HEK293 (cell line): ENCODE results near the gene PCBP3.

Source experiments
- CTCF ChIA-PET: fragments of 350-600 bp; formaldehyde crosslinking; extraction: SDS; loops from one replicate; lab custom pipeline; 2021; ENCODE audit warnings: antibody characterized with exemption; lab: Yijun Ruan, JAX
- POLR2A ChIA-PET: fragments of 300-600 bp; formaldehyde crosslinking; extraction: SDS; loops from one replicate; lab custom pipeline; 2020; ENCODE audit warnings: antibody characterized with exemption, inconsistent platforms; lab: Yijun Ruan, JAX
- H3K27ac ChIP-seq: fragments of 200-500 bp; sonication (Bioruptor generic); 2 replicates; pipeline ENCODE4 v1.5.1; 2014; ENCODE audit warnings: low read depth, low read length, control low read depth, inconsistent platforms; ENCODE audit errors: extremely low read depth
- H3K36me3 ChIP-seq, 2 experiments: fragments of 200-500 bp in 1 of 2; sonication (Bioruptor generic) in 1 of 2; 1 replicate in 1 of 2; 2 replicates in 1 of 2; pipeline ENCODE4 v1.5.1; 2014 to 2017; ENCODE audit warnings: inconsistent platforms in 2 of 2, low read length in 2 of 2; ENCODE audit not compliant: control insufficient read depth in 2 of 2, insufficient read depth in 1 of 2
- H3K4me1 ChIP-seq: fragments of 200-500 bp; sonication (Bioruptor generic); 2 replicates; pipeline ENCODE4 v1.5.1; 2014; ENCODE audit warnings: mild to moderate bottlenecking, low read length, inconsistent platforms; ENCODE audit not compliant: control insufficient read depth, insufficient read depth
- H3K4me3 ChIP-seq: 2 replicates; pipeline ENCODE4 v1.5.1; 2011; ENCODE audit warnings: low read depth, mild to moderate bottlenecking, control low read depth, low read length, moderate library complexity
- H3K9me3 ChIP-seq: fragments of 200-500 bp; sonication (Bioruptor generic); 2 replicates; pipeline ENCODE4 v1.5.1; 2014; ENCODE audit warnings: low read depth, low read length, inconsistent platforms; ENCODE audit not compliant: control insufficient read depth, insufficient read depth
- GLIS1 ChIP-seq: fragments of 450-650 bp; formaldehyde crosslinking; IDR thresholded peaks from 2 replicates; pipeline ENCODE4 v1.5.1; 2016; ENCODE audit warnings: missing biosample characterization, missing genetic modification characterization
- KLF16 ChIP-seq: fragments of 450-650 bp; formaldehyde crosslinking; IDR thresholded peaks from 2 replicates; pipeline ENCODE4 v1.5.1; 2017; ENCODE audit warnings: missing biosample characterization, missing genetic modification characterization
- PRDM1 ChIP-seq: fragments of 450-650 bp; formaldehyde crosslinking; IDR thresholded peaks from 2 replicates; pipeline ENCODE4; 2016; ENCODE audit warnings: missing biosample characterization, missing genetic modification characterization
- PRDM10 ChIP-seq: fragments of 450-650 bp; formaldehyde crosslinking; IDR thresholded peaks from 2 replicates; pipeline ENCODE4 v1.5.1; 2016; ENCODE audit warnings: missing biosample characterization, missing genetic modification characterization
- ZBTB8A ChIP-seq: fragments of 450-650 bp; formaldehyde crosslinking; IDR thresholded peaks from 2 replicates; pipeline ENCODE4 v1.5.1; 2016; ENCODE audit warnings: missing biosample characterization, missing genetic modification characterization
- ZFHX2 ChIP-seq: fragments of 450-650 bp; formaldehyde crosslinking; conservative IDR thresholded peaks from 2 replicates; pipeline ENCODE4 v1.5.1; 2016; ENCODE audit warnings: missing biosample characterization, missing genetic modification characterization
- ZIC2 ChIP-seq: fragments of 450-650 bp; formaldehyde crosslinking; IDR thresholded peaks from 2 replicates; pipeline ENCODE4 v1.5.1; 2016; ENCODE audit warnings: missing biosample characterization, missing genetic modification characterization
- ZNF16 ChIP-seq: fragments of 450-650 bp; formaldehyde crosslinking; IDR thresholded peaks from 2 replicates; pipeline ENCODE4 v1.5.1; 2016; ENCODE audit warnings: low read depth, missing biosample characterization, missing genetic modification characterization
- ZNF174 ChIP-seq: fragments of 450-650 bp; formaldehyde crosslinking; IDR thresholded peaks from 2 replicates; pipeline ENCODE4 v1.5.0; 2017; ENCODE audit warnings: missing biosample characterization, mild to moderate bottlenecking, missing genetic modification characterization
- ZNF391 ChIP-seq: fragments of 450-650 bp; formaldehyde crosslinking; IDR thresholded peaks from 2 replicates; pipeline ENCODE4 v1.5.1; 2016; ENCODE audit warnings: low read depth, missing biosample characterization, missing genetic modification characterization, borderline replicate concordance
- ZNF473 ChIP-seq: fragments of 450-650 bp; formaldehyde crosslinking; IDR thresholded peaks from 2 replicates; pipeline ENCODE4 v1.5.1; 2017; ENCODE audit warnings: missing biosample characterization, missing genetic modification characterization
- ZNF529 ChIP-seq: fragments of 450-650 bp; formaldehyde crosslinking; IDR thresholded peaks from 2 replicates; pipeline ENCODE4 v1.5.1; 2017; ENCODE audit warnings: missing genetic modification characterization, missing biosample characterization; ENCODE audit not compliant: insufficient replicate concordance
- ZNF555 ChIP-seq: fragments of 450-650 bp; formaldehyde crosslinking; conservative IDR thresholded peaks from 2 replicates; pipeline ENCODE4 v1.5.1; 2017; ENCODE audit warnings: missing biosample characterization, mild to moderate bottlenecking, missing genetic modification characterization, inconsistent platforms
- ZNF621 ChIP-seq: fragments of 450-650 bp; formaldehyde crosslinking; IDR thresholded peaks from 2 replicates; pipeline ENCODE4 v1.5.1; 2017; ENCODE audit warnings: missing biosample characterization, missing genetic modification characterization
- ZNF654 ChIP-seq: fragments of 450-650 bp; formaldehyde crosslinking; IDR thresholded peaks from 2 replicates; pipeline ENCODE4 v1.5.1; 2016; ENCODE audit warnings: low read depth, missing biosample characterization, missing genetic modification characterization
- ZNF660 ChIP-seq: fragments of 450-650 bp; IDR thresholded peaks from 2 replicates; pipeline ENCODE4 v1.5.1; 2018; ENCODE audit warnings: missing biosample characterization, mild to moderate bottlenecking, missing genetic modification characterization
- ZNF692 ChIP-seq: fragments of 450-650 bp; formaldehyde crosslinking; IDR thresholded peaks from 2 replicates; pipeline ENCODE4 v1.5.1; 2016; ENCODE audit warnings: missing biosample characterization, missing genetic modification characterization
- ZNF707 ChIP-seq: fragments of 450-650 bp; formaldehyde crosslinking; IDR thresholded peaks from 2 replicates; pipeline ENCODE4 v1.5.1; 2016; ENCODE audit warnings: missing biosample characterization, missing genetic modification characterization
- ZSCAN30 ChIP-seq: fragments of 450-650 bp; IDR thresholded peaks from 2 replicates; pipeline ENCODE4 v1.5.1; 2018; ENCODE audit warnings: missing biosample characterization, mild to moderate bottlenecking, missing genetic modification characterization, moderate library complexity
- TF ChIP-seq, protein P1 (sequence below): fragments of 450-650 bp; formaldehyde crosslinking; IDR thresholded peaks from 2 replicates; pipeline ENCODE4 v1.5.1; 2016; ENCODE audit warnings: missing biosample characterization, missing genetic modification characterization

Gene PCBP3

GRCh38 chr21:45636951-45637646, 6.4 kb upstream of the PCBP3 start (continued):
- TF ChIP-seq KLF16 (tag by site-specific recombination) (no peak), ZIC2 (tag by site-specific recombination) (peak; percentile 58), GLIS1 (tag by site-specific recombination) (peak; percentile 58), ZNF16 (tag by site-specific recombination) (no peak), PRDM1 (tag by site-specific recombination) (no peak), ZNF692 (tag by site-specific recombination) (no peak), ZNF473 (tag by site-specific recombination) (no peak), PRDM10 (no peak), ZSCAN30 (tag by site-specific recombination) (no peak), ZNF529 (tag by site-specific recombination) (no peak), ZFHX2 (tag by site-specific recombination) (0 out of 2 replicates have a peak, but pooled peaks have one; percentile 41), ZNF174 (tag by site-specific recombination) (no peak), ZNF621 (tag by site-specific recombination) (no peak), ZNF707 (tag by site-specific recombination) (no peak), ZBTB8A (tag by site-specific recombination) (peak; percentile 3; the same call in 1 of the 2 replicates), ZNF654 (tag by site-specific recombination) (no peak), ZNF555 (tag by site-specific recombination) (no peak)
- TF ChIP-seq, protein P1, sequence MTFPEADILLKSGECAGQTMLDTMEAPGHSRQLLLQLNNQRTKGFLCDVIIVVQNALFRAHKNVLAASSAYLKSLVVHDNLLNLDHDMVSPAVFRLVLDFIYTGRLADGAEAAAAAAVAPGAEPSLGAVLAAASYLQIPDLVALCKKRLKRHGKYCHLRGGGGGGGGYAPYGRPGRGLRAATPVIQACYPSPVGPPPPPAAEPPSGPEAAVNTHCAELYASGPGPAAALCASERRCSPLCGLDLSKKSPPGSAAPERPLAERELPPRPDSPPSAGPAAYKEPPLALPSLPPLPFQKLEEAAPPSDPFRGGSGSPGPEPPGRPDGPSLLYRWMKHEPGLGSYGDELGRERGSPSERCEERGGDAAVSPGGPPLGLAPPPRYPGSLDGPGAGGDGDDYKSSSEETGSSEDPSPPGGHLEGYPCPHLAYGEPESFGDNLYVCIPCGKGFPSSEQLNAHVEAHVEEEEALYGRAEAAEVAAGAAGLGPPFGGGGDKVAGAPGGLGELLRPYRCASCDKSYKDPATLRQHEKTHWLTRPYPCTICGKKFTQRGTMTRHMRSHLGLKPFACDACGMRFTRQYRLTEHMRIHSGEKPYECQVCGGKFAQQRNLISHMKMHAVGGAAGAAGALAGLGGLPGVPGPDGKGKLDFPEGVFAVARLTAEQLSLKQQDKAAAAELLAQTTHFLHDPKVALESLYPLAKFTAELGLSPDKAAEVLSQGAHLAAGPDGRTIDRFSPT (tag by site-specific recombination) = no peak

DNA sequence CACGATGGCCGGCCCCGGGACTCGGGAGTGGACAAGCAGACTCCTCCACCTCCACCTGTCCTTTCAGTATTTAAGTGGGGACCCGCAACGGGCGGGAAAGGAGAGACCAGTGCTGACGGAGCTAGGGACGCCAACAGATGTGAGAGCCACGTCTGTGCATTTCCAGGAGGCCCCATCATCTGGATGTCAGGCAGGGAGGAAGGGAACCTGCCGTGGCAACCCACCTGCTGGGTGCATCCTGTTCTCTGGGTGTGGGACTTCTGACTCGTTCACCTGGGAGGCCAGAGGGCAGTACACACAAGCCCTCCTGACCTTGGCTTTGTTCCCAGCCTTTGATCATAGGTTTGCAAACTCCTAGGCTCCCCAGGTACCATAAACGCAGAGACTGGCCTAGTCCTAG, 5.6 kb upstream of the PCBP3 start:
- Histone ChIP-seq H3K27ac (no peak overlapping the region), H3K36me3 (no peaks in the 10 kb centered on the region)
- ChIA-PET POLR2A (no interaction called here), CTCF (interaction anchor here (0.7 kb wide), 1 partner anchor 279 kb away, joined by 3 read pairs; no protein-coding TSS in a partner anchor)
- TF ChIP-seq ZIC2 (tag by site-specific recombination) (peak; percentile 74), GLIS1 (tag by site-specific recombination) (peak; percentile 10; the same call in 1 of the 2 replicates), ZNF660 (tag by site-specific recombination) (no peak), ZBTB8A (tag by site-specific recombination) (no peak), ZNF391 (tag by site-specific recombination) (no peak)
- TF ChIP-seq, all 188 proteins: peak for 2
- Histone ChIP-seq H3K4me3 (no peak overlapping the region), H3K4me1 (peaks cover 11% of the 10 kb centered on the region; the same call in 1 of the 2 replicates), H3K9me3 (no peaks in the 10 kb centered on the region)
